HepG2 (cell line): ENCODE data around the gene EPB41. TPM values are rescaled to one million over a fixed set of nuclear protein-coding genes. Genes with fewer than 3 reads are reported as not detected.

Experiments used
- ATAC-seq: fragments of 200-7000 bp; cut with Tn5 transposase; 3 replicates; pipeline ENCODE4 v1.9.1; 2020; ENCODE audit warnings: mild to moderate bottlenecking, moderate library complexity
- BruUV-seq: library from RNA; stranded (reverse); fragments of 400-500 nt; replicated peaks from 2 replicates; lab custom pipeline; 2021; lab: Mats Ljungman, UMichigan
- CTCF ChIA-PET: fragments of 300-600 bp; formaldehyde crosslinking; extraction: SDS; loops from one replicate; lab custom pipeline; 2021; ENCODE audit warnings: low total read pairs, inconsistent platforms, low intra/inter-chr PET ratio; lab: Yijun Ruan, JAX
- POLR2A ChIA-PET: fragments of 350-600 bp; sonication (Branson Sonifier 250); formaldehyde crosslinking; loops from one replicate; lab custom pipeline; 2020; ENCODE audit warnings: antibody characterized with exemption, inconsistent platforms; lab: Yijun Ruan, JAX
- DNase-seq: peaks from one replicate; pipeline ENCODE4 v3.0.0-alpha.2; 2015; ENCODE audit warnings: low spot score
- FAIRE-seq: peaks from 3 replicates; lab custom pipeline; 2011; peaks lifted over from hg19 to GRCh38; lab: Jason Lieb, UNC
- H2AFZ ChIP-seq: one replicate; pipeline ENCODE4 v1.6.1; 2011; ENCODE audit warnings: low read length, inconsistent platforms
- H3K27ac ChIP-seq: fragments of 300-600 bp; 3 replicates; pipeline ENCODE4 v1.8.0; 2011; ENCODE audit warnings: mixed run types, mild to moderate bottlenecking, mixed read lengths, low read length, inconsistent platforms; ENCODE audit not compliant: insufficient read depth; ENCODE audit errors: extremely low read length
- H3K27me3 ChIP-seq, 2 experiments: fragments of 200-600 bp in 1 of 2; 2 replicates in 1 of 2; 3 replicates in 1 of 2; pipeline versions ENCODE4 v1.6.0 to v1.8.0; 2011; ENCODE audit warnings: low read length in 2 of 2, mild to moderate bottlenecking in 2 of 2, moderate library complexity in 2 of 2, inconsistent platforms in 1 of 2; ENCODE audit not compliant: insufficient read depth in 2 of 2, control insufficient read depth in 1 of 2
- H3K36me3 ChIP-seq, 2 experiments: fragments of 200-600 bp in 1 of 2; replicated peaks in 1 of 2; 2 replicates in 1 of 2; 3 replicates in 1 of 2; pipeline versions ENCODE4 v1.5.1 to v1.8.0; 2011; ENCODE audit warnings: low read length in 2 of 2, inconsistent platforms in 1 of 2; ENCODE audit not compliant: insufficient read depth in 2 of 2, control insufficient read depth in 1 of 2
- H3K4me1 ChIP-seq: 2 replicates; pipeline ENCODE4 v1.5.1; 2012; ENCODE audit warnings: low read length, inconsistent platforms; ENCODE audit not compliant: insufficient read depth
- H3K4me2 ChIP-seq: 2 replicates; pipeline ENCODE4 v1.6.0; 2011; ENCODE audit warnings: low read depth, low read length, inconsistent platforms
- H3K4me3 ChIP-seq, 3 experiments: fragments of 200-600 bp in 1 of 3; sonication (generic), shearing (Covaris generic) in 1 of 3; replicated peaks in 1 of 3; 2 replicates each; pipeline ENCODE4 v1.5.1; 2011 to 2016; ENCODE audit warnings: low read length in 3 of 3, inconsistent platforms in 2 of 3, low read depth in 2 of 3, mild to moderate bottlenecking in 2 of 3, control low read depth in 1 of 3, mixed read lengths in 1 of 3; ENCODE audit not compliant: insufficient read depth in 1 of 3
- H3K79me2 ChIP-seq: one replicate; pipeline ENCODE4 v1.6.1; 2011; ENCODE audit warnings: low read length, inconsistent platforms; ENCODE audit not compliant: insufficient read depth
- H3K9ac ChIP-seq: 2 replicates; pipeline ENCODE4 v1.6.0; 2011; ENCODE audit warnings: mild to moderate bottlenecking, low read depth, low read length, inconsistent platforms; ENCODE audit not compliant: insufficient read depth
- H3K9me3 ChIP-seq: 2 replicates; pipeline ENCODE4 v1.5.1; 2012; ENCODE audit warnings: mild to moderate bottlenecking, low read length
- H4K20me1 ChIP-seq: 2 replicates; pipeline ENCODE4 v1.6.0; 2011; ENCODE audit warnings: inconsistent platforms, mild to moderate bottlenecking, low read length, moderate library complexity; ENCODE audit not compliant: insufficient read depth
- MYNN ChIP-seq: sonication (generic); formaldehyde crosslinking; IDR thresholded peaks from 2 replicates; pipeline ENCODE4 v1.4.0; 2020; ENCODE audit warnings: mild to moderate bottlenecking, low read depth, missing genetic modification reagents
- POLR2A ChIP-seq, 2 experiments: IDR thresholded peaks; 2 replicates each; pipeline ENCODE4 v1.6.1; 2011; ENCODE audit warnings: low read depth in 2 of 2, low read length in 2 of 2, mild to moderate bottlenecking in 1 of 2, moderate library complexity in 1 of 2; ENCODE audit not compliant: insufficient read depth in 1 of 2
- STAT6 ChIP-seq: sonication (generic); formaldehyde crosslinking; IDR thresholded peaks from 2 replicates; pipeline ENCODE4 v1.4.0; 2020; ENCODE audit warnings: missing genetic modification reagents, mild to moderate bottlenecking, borderline replicate concordance
- THYN1 ChIP-seq: sonication (generic); formaldehyde crosslinking; IDR thresholded peaks from 2 replicates; pipeline ENCODE4 v1.8.1; 2023; ENCODE audit warnings: low read depth, mild to moderate bottlenecking, moderate library complexity, missing genetic modification reagents, borderline replicate concordance
- ZNF136 ChIP-seq: sonication (generic); formaldehyde crosslinking; IDR thresholded peaks from 2 replicates; pipeline ENCODE4 v1.8.1; 2022; ENCODE audit warnings: low read depth, mild to moderate bottlenecking, moderate library complexity, missing genetic modification reagents
- ZNF18 ChIP-seq: sonication (generic); formaldehyde crosslinking; IDR thresholded peaks from 2 replicates; pipeline ENCODE4 v1.8.0; 2022; ENCODE audit warnings: mild to moderate bottlenecking, missing genetic modification reagents; ENCODE audit not compliant: insufficient replicate concordance
- ZNF343 ChIP-seq: sonication (generic); formaldehyde crosslinking; IDR thresholded peaks from 2 replicates; pipeline ENCODE4 v1.4.0; 2020; ENCODE audit warnings: mild to moderate bottlenecking, missing genetic modification reagents
- WGBS: methylation state at CpG from one replicate; pipeline ENCODE4 v1.1.6; 2017; ENCODE audit warnings: low lambda C conversion rate; 5-methylcytosine and 5-hydroxymethylcytosine counted together
- in situ Hi-C: cut with HindIII; loops from 2 replicates; pipeline ENCODE4 v1.10.0; 2017; ENCODE audit warnings: low pct_unique_long_range_greater_than_20kb; ENCODE audit not compliant: extremely low pct_ligation_motif_present
- intact Hi-C: fragments of 100-400 bp; cut with micrococcal nuclease; formaldehyde crosslinking; loops from one replicate; pipeline ENCODE4 v1.10.0; 2022; ENCODE audit not compliant: unreplicated experiment
- polyA plus RNA-seq, 8 experiments: library from polyadenylated mRNA; depleted of rRNA in 3 of 8; stranded (reverse) in 7 of 8; unstranded in 1 of 8; fragments of >200 nt; fragmentation: Illumina TruSeq in 4 of 8; extraction: Trizol in 4 of 8; gene quantifications; 2 replicates each; pipeline versions ENCODE4 v1.2.1 to v1.2.3, GENCODE V29; 2011 to 2016; ENCODE audit warnings: low read depth in 4 of 8, missing spikeins in 1 of 8, mixed read lengths in 1 of 8; ENCODE audit not compliant: insufficient read depth in 1 of 8
- total RNA-seq, 5 experiments: library from RNA; depleted of rRNA; stranded (reverse); fragments of >200 nt; fragmentation: Illumina TruSeq; extraction: Trizol; gene quantifications; 2 replicates each; pipeline ENCODE4 v1.2.3, GENCODE V29; 2016; ENCODE audit warnings: low read depth in 1 of 5

Gene EPB41
- total and polyA plus RNA-seq, 2 of the 13 experiments (the other 11 are each of a cell fraction or from before 2014, with no cell fraction given), result 34.5 to 46.7 TPM

GRCh38 chr1:28927266-28927647, 12.9 kb downstream of the EPB41 start:
- BruUV-seq, result no TSS peak
- H3K9ac ChIP-seq, result no peak overlapping the region
- no peak overlapping the region; a peak in 1 of 6 replicates for H3K4me3 ChIP-seq
- no peaks in the 10 kb centered on the region for H3K9me3 ChIP-seq
- H3K27ac ChIP-seq, result peak overlapping the region; percentile 38
- in situ Hi-C loops, result no loop called here
- no peaks in the 10 kb centered on the region for H3K27me3 ChIP-seq
- intact Hi-C loops, result no loop called here
- 92% methylated on average over 3 of the region's 3 CpGs for WGBS
- ChIA-PET POLR2A (interaction anchor here (1.0 to 2.6 kb wide), 3 partner anchors 13 to 278 kb away, joined by 3 to 19 read pairs (median 4); partner anchors contain the start of genes EPB41 and RNU11), CTCF (no interaction called here)
- no peak for FAIRE-seq
- ATAC-seq, result no peak
- no peak for DNase-seq
- peaks cover 37% of the 10 kb centered on the region for H3K4me1 ChIP-seq
- peaks cover 49% of the 10 kb centered on the region for H3K79me2 ChIP-seq
- TF ChIP-seq ZNF343 (CRISPR knock-in tag), result no peak
- 0 out of 2 replicates have a peak, but pooled peaks have one; percentile 9 for TF ChIP-seq THYN1
- peak; percentile 16 for TF ChIP-seq ZNF18 (CRISPR knock-in tag)
- no peak for TF ChIP-seq MYNN (CRISPR knock-in tag)
- no peak for TF ChIP-seq ZNF136 (CRISPR knock-in tag)
- no peak for TF ChIP-seq POLR2A (IDR thresholded peaks at IDR 0.05; ENCODE audit: insufficient read depth in 1 of 2, low read depth in 2 of 2, low read length in 2 of 2)
- 0 out of 2 replicates have a peak, but pooled peaks have one; percentile 12 for TF ChIP-seq STAT6 (CRISPR knock-in tag)
- TF ChIP-seq, all 625 proteins: peak for 3
- H2AFZ ChIP-seq, result no peak overlapping the region
- peak overlapping the region; percentile 25 for H3K4me2 ChIP-seq
- no peaks in the 10 kb centered on the region for H3K36me3 ChIP-seq
- H4K20me1 ChIP-seq, result no peaks in the 10 kb centered on the region
